Esophagus squamous epithelium (tissue), 5 donors: ENCODE results near the gene GPC4. TPM values are rescaled to one million over a fixed set of nuclear protein-coding genes. Genes with fewer than 3 reads are reported as not detected.
A peak's percentile ranks its signal among the peaks of the same experiment; 100 is the strongest.

Experiments
- DNase-seq: peaks from one replicate; lab custom pipeline; 2025; lab: John Stamatoyannopoulos, UW
- H3K27ac ChIP-seq, 4 donors: fragments of 200-600 bp; sonication (generic); one replicate each; pipeline ENCODE4 v1.5.1; 2016 to 2019; ENCODE audit warnings: mild to moderate bottlenecking in 1 of 4
- H3K27me3 ChIP-seq, 4 donors: fragments of 200-600 bp; sonication (generic); 1 replicate in 3 of 4; 2 replicates in 1 of 4; pipeline versions ENCODE4 v1.5.1 to v1.6.0; 2017 to 2021; ENCODE audit warnings: antibody characterized with exemption in 1 of 4
- H3K36me3 ChIP-seq, 3 donors: fragments of 200-600 bp; sonication (generic); one replicate each; pipeline ENCODE4 v1.5.1; 2016 to 2019
- H3K4me1 ChIP-seq, 3 donors: fragments of 200-600 bp; sonication (generic); one replicate each; pipeline ENCODE4 v1.5.1; 2017 to 2019
- H3K4me3 ChIP-seq, 4 donors: fragments of 200-600 bp; sonication (generic); 1 replicate in 3 of 4; 2 replicates in 1 of 4; pipeline ENCODE4 v1.5.1; 2016 to 2019; ENCODE audit warnings: mild to moderate bottlenecking in 2 of 4, moderate library complexity in 1 of 4
- H3K9me3 ChIP-seq, 3 donors: fragments of 200-600 bp; sonication (generic); one replicate each; pipeline ENCODE4 v1.5.1; 2016 to 2019
- CTCF ChIP-seq, 6 experiments: fragments of 450-650 bp in 4 of 6; fragments of 200-600 bp in 2 of 6; sonication (generic) in 2 of 6; IDR thresholded peaks; one replicate each; pipeline ENCODE4 v1.5.1; 2016 to 2019; ENCODE audit warnings: antibody characterized with exemption in 6 of 6, mild to moderate bottlenecking in 4 of 6, moderate library complexity in 4 of 6
- POLR2A ChIP-seq, 4 donors: fragments of 450-650 bp; IDR thresholded peaks; one replicate each; pipeline ENCODE4 v1.6.1; 2017; ENCODE audit warnings: antibody characterized with exemption in 4 of 4, mild to moderate bottlenecking in 4 of 4, moderate library complexity in 3 of 4
- WGBS, 2 donors: methylation state at CpG; one replicate each; pipeline ENCODE4 v1.1.5; 2018; 5-methylcytosine and 5-hydroxymethylcytosine counted together
- intact Hi-C: fragments of 100-400 bp; cut with DNase I; formaldehyde crosslinking; loops from one replicate; pipeline ENCODE4 v1.15.0; 2022
- total RNA-seq, 4 donors: library from RNA; depleted of rRNA; stranded (reverse); fragments of >200 nt; gene quantifications; one replicate each; pipeline ENCODE4 v1.1.0, GENCODE V29; 2016
- donor health status: DM: yes; HTN: yes; CAD: no.

Gene GPC4
- total RNA-seq, 4 donors from 2014 or later, result 1.3 to 8.2 (median 3.1) TPM

DNA sequence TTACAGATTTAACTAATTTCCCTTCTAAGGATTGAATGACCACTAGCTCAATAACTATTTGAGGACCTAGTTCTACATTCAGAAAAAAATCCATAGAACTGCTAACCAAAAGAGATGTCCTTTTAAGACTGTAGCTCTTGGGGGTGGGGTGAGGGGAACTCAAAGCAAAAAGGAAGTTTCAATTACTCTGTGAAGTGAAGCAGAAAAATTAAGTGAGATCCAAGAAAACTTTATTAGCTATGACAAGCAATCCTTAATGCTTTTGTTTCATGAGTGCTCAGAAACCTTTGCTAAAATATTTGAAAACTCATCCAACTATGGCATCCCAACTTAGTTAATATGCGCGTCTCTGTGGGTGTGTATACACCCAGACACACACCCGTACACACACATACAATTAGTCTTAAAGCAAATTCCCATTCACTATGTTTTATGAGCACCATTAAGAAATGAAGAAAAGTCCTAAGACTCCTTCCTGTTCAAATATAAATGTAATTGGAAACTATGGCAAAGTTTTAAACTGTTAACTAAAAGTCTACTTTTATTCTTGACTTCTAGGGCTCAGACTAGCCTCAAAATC, 44.5 kb downstream of the GPC4 start:
- DNase-seq, result no peak
- Histone ChIP-seq H3K4me3 (no peak overlapping the region), H3K27ac (no peak overlapping the region), H3K27me3 (no peaks in the 10 kb centered on the region), H3K36me3 (no peaks in the 10 kb centered on the region), H3K9me3 (no peaks in the 10 kb centered on the region), H3K4me1 (peaks cover 0 to 5% (median 0%) of the 10 kb centered on the region in 3 donors)
- WGBS, 2 donors, result 86 to 89% methylated on average over 3 of the region's 3 CpGs
- intact Hi-C loops, result no loop called here
- TF ChIP-seq CTCF (IDR thresholded peaks at IDR 0.05), result no peak
- TF ChIP-seq POLR2A (IDR thresholded peaks at IDR 0.05), result no peak

GRCh38 chrX:133369065-133369464, 46.2 kb downstream of the GPC4 start:
- no peak overlapping the region for H3K27ac ChIP-seq
- no peaks in the 10 kb centered on the region for H3K4me1 ChIP-seq
- no peak for TF ChIP-seq CTCF (IDR thresholded peaks at IDR 0.05)
- TF ChIP-seq POLR2A (IDR thresholded peaks at IDR 0.05), result no peak
- intact Hi-C loops, result no loop called here
- DNase-seq, result no peak
- no peaks in the 10 kb centered on the region for H3K36me3 ChIP-seq
- no peaks in the 10 kb centered on the region for H3K27me3 ChIP-seq
- H3K4me3 ChIP-seq, result no peak overlapping the region
- H3K9me3 ChIP-seq, result no peaks in the 10 kb centered on the region
- WGBS, 2 donors, result 77 to 84% methylated on average over 2 of the region's 2 CpGs

DNA sequence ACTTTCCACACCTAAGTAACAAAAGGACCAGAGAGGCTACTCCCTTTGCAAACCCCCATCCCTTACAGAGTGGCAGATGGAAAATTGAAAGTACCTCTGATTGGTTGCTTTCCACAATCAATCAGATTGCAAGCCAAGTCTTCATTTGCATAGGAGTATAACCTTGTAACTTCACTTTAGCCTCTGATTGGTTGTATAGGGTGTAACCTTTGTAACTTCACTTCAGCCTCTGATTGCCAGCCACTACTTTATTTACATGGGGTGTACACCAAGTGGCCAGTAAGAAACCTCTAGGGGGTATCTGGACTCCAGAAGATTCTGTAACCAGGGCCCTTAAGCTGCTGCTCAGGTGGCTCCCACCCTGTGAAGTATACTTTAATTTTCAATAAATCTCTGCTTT, 48.6 kb downstream of the GPC4 start:
- no peak for DNase-seq
- H3K27ac ChIP-seq, result no peak overlapping the region

DNA sequence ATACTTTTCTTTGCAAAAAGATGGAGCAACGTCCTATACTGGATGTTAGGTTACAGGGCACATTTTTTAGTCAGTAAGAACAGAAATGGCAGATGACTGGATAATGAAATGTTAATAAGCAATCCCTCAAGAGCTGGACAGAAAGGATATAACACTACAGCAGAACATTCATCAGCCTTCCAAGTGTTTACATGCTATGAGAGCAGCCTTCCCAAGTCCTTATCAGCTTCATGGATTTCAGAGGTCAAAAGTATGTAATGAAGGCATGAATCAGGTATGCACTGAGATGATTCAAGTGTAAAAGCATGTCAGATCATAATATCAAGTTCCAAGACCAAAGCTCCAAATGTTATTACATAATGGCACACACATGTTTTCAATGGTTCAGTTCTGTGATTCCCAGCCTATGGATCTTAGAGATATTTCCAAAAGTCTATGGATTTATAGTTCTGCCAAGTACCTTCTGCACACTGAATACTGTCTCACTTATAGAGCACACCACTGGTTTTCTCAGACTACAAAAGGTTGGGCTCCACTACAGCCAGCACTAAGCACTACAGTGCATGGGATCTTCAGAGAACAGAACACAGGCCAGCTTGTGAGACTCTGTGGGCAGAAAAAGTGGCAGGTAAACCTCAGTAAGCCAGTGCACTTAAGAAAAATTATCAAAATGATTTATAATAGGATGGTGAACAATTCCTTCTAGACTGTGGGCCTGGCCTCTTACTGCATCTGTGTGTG, 49.2 kb downstream of the GPC4 start:
- TF ChIP-seq CTCF (IDR thresholded peaks at IDR 0.05) (no peak), POLR2A (IDR thresholded peaks at IDR 0.05) (no peak)
- Histone ChIP-seq H3K4me3 (no peak overlapping the region), H3K27me3 (no peaks in the 10 kb centered on the region), H3K4me1 (no peaks in the 10 kb centered on the region), H3K9me3 (no peaks in the 10 kb centered on the region), H3K27ac (no peak overlapping the region), H3K36me3 (no peaks in the 10 kb centered on the region)
- no peak for DNase-seq
- intact Hi-C loops, result no loop called here
- WGBS, 2 donors, result 8 to 30% methylated on average over 1 of the region's 1 CpG

More for the DNA sequence above, 48.6 kb downstream of the GPC4 start:
- intact Hi-C loops, result no loop called here
- H3K9me3 ChIP-seq, result no peaks in the 10 kb centered on the region
- no peaks in the 10 kb centered on the region for H3K4me1 ChIP-seq
- H3K36me3 ChIP-seq, result no peaks in the 10 kb centered on the region
- no peak overlapping the region for H3K4me3 ChIP-seq
- TF ChIP-seq CTCF (IDR thresholded peaks at IDR 0.05), result no peak
- TF ChIP-seq POLR2A (IDR thresholded peaks at IDR 0.05), result no peak
- no peaks in the 10 kb centered on the region for H3K27me3 ChIP-seq

DNA sequence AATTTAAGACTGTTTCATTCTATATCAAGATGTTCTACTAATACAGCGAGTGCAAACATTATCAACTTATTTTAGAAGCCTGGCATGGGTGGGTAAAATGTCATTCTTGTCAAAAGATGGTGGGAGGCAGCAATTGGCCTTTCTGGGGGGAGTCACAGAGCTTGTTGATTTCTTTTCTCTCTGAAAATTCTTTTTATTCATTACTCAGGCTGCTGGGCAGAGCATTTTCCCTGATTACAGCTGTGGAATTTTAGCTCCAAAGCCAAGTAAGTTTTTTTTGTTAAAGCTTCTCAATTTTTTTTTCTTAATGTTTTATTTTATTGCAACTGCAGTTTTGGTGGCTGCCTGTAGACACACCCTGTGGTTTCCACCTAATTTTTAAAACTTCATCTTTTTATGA, 50.4 kb downstream of the GPC4 start:
- WGBS, 2 donors, result 40 to 92% methylated on average over 1 of the region's 1 CpG
- no peak for DNase-seq
- intact Hi-C loops, result no loop called here
- Histone ChIP-seq H3K9me3 (no peaks in the 10 kb centered on the region), H3K4me3 (no peak overlapping the region), H3K27ac (peak overlapping the region in 1 of 4 donors; percentile 25), H3K4me1 (no peaks in the 10 kb centered on the region), H3K36me3 (no peaks in the 10 kb centered on the region), H3K27me3 (no peaks in the 10 kb centered on the region)
- no peak for TF ChIP-seq POLR2A (IDR thresholded peaks at IDR 0.05)
- no peak for TF ChIP-seq CTCF (IDR thresholded peaks at IDR 0.05)
